Measurements from ENCODE around the gene ZFP36. TPM values are rescaled to one million over a fixed set of nuclear protein-coding genes. Genes with fewer than 3 reads are reported as not detected.

Gene ZFP36
- total RNA-seq, 1 donor from 2014 or later = 74.0 TPM

- intact Hi-C loops (cut with micrococcal nuclease) = no loop called here
Measured at GRCh38 chr19:39403331-39404312, 3.0 kb upstream of the ZFP36 start.

- intact Hi-C loops (cut with micrococcal nuclease) = no loop called here
Measured at GRCh38 chr19:39405261-39405957, 1.2 kb upstream of the ZFP36 start.

- intact Hi-C loops (cut with micrococcal nuclease) = no loop called here
Measured at GRCh38 chr19:39405958-39406655, 540 bp upstream of the ZFP36 start.

- intact Hi-C loops (cut with micrococcal nuclease) = no loop called here
Measured at GRCh38 chr19:39407410-39407659, 688 bp downstream of the ZFP36 start.

- intact Hi-C loops (cut with micrococcal nuclease) = no loop called here
Measured at GRCh38 chr19:39407660-39408391, 1.2 kb downstream of the ZFP36 start.

- intact Hi-C loops (cut with micrococcal nuclease) = no loop called here
Measured at GRCh38 chr19:39408392-39409207, 2.0 kb downstream of the ZFP36 start.

- intact Hi-C loops (cut with micrococcal nuclease) = no loop called here
Measured at GRCh38 chr19:39409208-39410016, 2.8 kb downstream of the ZFP36 start.

- intact Hi-C loops (cut with micrococcal nuclease) = no loop called here
Measured at GRCh38 chr19:39410017-39410830, 3.6 kb downstream of the ZFP36 start.

GRCh38 chr19:39410831-39411080, 4.1 kb downstream of the ZFP36 start:
- intact Hi-C loops (cut with micrococcal nuclease) = no loop called here

GRCh38 chr19:39411081-39411831, 4.6 kb downstream of the ZFP36 start:
- intact Hi-C loops (cut with micrococcal nuclease) = no loop called here

GRCh38 chr19:39411832-39412099, 5.1 kb downstream of the ZFP36 start:
- intact Hi-C loops (cut with micrococcal nuclease) = loop anchor here (1.0 kb wide), 10 partner anchors 10 to 286 kb away; partner anchors contain the start of genes EID2B, MED29, PAF1 and PAK4

GRCh38 chr19:39412100-39412866, 5.6 kb downstream of the ZFP36 start, which contains the start of gene PLEKHG2:
Gene PLEKHG2 (plus strand): TSS chr19:39412669. CDS start chr19:39414087, 1,418 bp downstream.
- intact Hi-C loops (cut with micrococcal nuclease) = loop anchor here (1.0 kb wide), 10 partner anchors 11 to 287 kb away; partner anchors contain the start of genes EID2B, MED29, PAF1 and PAK4

GRCh38 chr19:39412867-39413271, 6.2 kb downstream of the ZFP36 start:
- intact Hi-C loops (cut with micrococcal nuclease) = loop anchor here (1.0 kb wide), 10 partner anchors 12 to 288 kb away; partner anchors contain the start of genes EID2B, MED29, PAF1 and PAK4

GRCh38 chr19:39413272-39413910, 6.7 kb downstream of the ZFP36 start:
- intact Hi-C loops (cut with micrococcal nuclease) = no loop called here

GRCh38 chr19:39413911-39414608, 7.4 kb downstream of the ZFP36 start:
- intact Hi-C loops (cut with micrococcal nuclease) = no loop called here

Data from T-helper 2 cell treated with Interferon-gamma antibody and Interleukin-4, amounts not matched to agents 100 ng/mL and 5 ng/mL, for 36 hours (primary cell).